ENCODE measurements around the gene ROMO1.

GRCh38 chr20:35661908-35662307 is 37.3 kb upstream of the ROMO1 start:
- TF ChIP-seq CTCF (IDR thresholded peaks at IDR 0.05; ENCODE audit: control extremely low read depth in 1 of 3, insufficient read depth in 1 of 3, low read depth in 1 of 3, low read length in 3 of 3) (no peak), RXRA (IDR thresholded peaks at IDR 0.05; ENCODE audit: insufficient read depth, low read depth, low read length) (no peak), NRF1 (IDR thresholded peaks at IDR 0.05; ENCODE audit: low read depth, low read length) (no peak), POLR2AphosphoS5 (IDR thresholded peaks at IDR 0.05; ENCODE audit: low read depth, low read length) (no peak), RAD21 (IDR thresholded peaks at IDR 0.05 in 1 of 2, conservative IDR thresholded peaks at IDR 0.05 in 1 of 2; ENCODE audit: low read depth in 2 of 2, low read length in 2 of 2) (no peak), KDM1A (IDR thresholded peaks at IDR 0.05; ENCODE audit: borderline replicate concordance, low read length) (no peak), MAX (IDR thresholded peaks at IDR 0.05) (no peak), HDAC6 (IDR thresholded peaks at IDR 0.05; ENCODE audit: low read depth, low read length) (no peak), JUN (IDR thresholded peaks at IDR 0.05; ENCODE audit: low read depth, low read length) (no peak), CEBPB (IDR thresholded peaks at IDR 0.05; ENCODE audit: low read depth, low read length) (no peak), EZH2 (IDR thresholded peaks at IDR 0.05; ENCODE audit: low read depth, low read length, severe bottlenecking) (no peak), USF2 (IDR thresholded peaks at IDR 0.05; ENCODE audit: low read length) (no peak), EP300 (IDR thresholded peaks at IDR 0.05; ENCODE audit: borderline replicate concordance in 1 of 2, low read depth in 2 of 2, low read length in 2 of 2) (no peak)
